ENCODE results near the gene PPP1R8.

DNA sequence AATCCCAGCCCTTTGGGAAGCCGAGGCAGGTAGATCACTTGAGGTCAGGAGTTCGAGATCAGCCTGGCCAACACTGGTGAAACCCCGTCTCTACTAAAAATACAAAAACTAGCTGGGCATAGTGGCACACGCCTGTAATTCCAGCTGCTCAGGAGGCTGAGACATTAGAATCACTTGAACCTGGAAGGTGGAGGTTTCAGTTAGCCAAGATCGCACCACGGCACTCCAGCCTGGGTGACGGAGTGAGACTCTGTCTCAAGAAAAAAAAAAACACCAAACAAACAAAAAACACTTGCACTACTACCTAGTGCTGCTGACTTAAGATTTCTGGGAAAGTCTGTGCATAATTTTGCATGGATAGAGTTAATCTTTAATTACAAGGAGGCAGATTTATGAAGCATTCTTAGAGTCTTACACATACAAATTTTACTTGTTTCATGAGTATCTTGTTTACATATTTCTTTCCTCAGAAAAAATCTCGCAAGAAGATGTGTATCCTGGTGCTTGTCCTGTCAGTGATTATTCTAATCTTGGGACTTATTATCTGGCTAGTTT, 8.7 kb upstream of the PPP1R8 start:
- TF ChIP-seq, protein P1, sequence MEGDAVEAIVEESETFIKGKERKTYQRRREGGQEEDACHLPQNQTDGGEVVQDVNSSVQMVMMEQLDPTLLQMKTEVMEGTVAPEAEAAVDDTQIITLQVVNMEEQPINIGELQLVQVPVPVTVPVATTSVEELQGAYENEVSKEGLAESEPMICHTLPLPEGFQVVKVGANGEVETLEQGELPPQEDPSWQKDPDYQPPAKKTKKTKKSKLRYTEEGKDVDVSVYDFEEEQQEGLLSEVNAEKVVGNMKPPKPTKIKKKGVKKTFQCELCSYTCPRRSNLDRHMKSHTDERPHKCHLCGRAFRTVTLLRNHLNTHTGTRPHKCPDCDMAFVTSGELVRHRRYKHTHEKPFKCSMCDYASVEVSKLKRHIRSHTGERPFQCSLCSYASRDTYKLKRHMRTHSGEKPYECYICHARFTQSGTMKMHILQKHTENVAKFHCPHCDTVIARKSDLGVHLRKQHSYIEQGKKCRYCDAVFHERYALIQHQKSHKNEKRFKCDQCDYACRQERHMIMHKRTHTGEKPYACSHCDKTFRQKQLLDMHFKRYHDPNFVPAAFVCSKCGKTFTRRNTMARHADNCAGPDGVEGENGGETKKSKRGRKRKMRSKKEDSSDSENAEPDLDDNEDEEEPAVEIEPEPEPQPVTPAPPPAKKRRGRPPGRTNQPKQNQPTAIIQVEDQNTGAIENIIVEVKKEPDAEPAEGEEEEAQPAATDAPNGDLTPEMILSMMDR (conservative IDR thresholded peaks at IDR 0.05 in 1 of 2, IDR thresholded peaks at IDR 0.05 in 1 of 2; ENCODE audit: low read depth in 1 of 2, low read length in 2 of 2), result no peak
- no peak for TF ChIP-seq EZH2 (IDR thresholded peaks at IDR 0.05; ENCODE audit: low read length, missing control alignments)
